Measurements from ENCODE around the gene SPRYD4. TPM values are rescaled to one million over a fixed set of nuclear protein-coding genes. Genes with fewer than 3 reads are reported as not detected.

The SPRYD4 gene
- total RNA-seq, 1 donor from 2014 or later, result 2.1 TPM

GRCh38 chr12:56448860-56449621, 19.3 kb upstream of the SPRYD4 start, which contains the start of gene TIMELESS:
TSS of gene TIMELESS (minus strand) at chr12:56449426. CDS start at chr12:56434170, 15,256 bp downstream.
- H3K9ac ChIP-seq (ENCODE audit: low read depth in 1 of 3, low read length in 3 of 3), result peak within 1 kb of the TSS; percentile 87 to 94 (median 89)

DNA sequence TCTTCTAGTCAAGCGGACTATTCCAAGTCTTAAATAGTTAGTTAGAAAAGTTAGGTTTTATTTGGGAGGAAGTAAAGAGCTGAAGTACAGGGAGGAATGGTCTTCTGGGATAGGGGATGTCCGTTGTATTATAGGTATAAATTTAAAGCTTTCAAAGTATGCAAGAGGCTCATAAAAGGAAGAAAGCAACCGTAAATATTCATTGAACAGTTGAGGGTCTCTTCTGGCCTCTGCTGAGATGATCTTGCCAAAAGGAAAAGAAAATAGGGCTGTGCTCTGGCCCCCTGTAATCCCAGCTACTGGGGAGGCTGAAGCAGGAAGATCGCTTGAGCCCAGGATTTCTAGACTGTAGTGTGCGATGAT, 18.8 kb upstream of the SPRYD4 start:
- peak overlapping the region; percentile 83 to 93 (median 93) for H3K4me3 ChIP-seq (ENCODE audit: low read length in 3 of 3)
- no peaks in the 10 kb centered on the region for H3K36me3 ChIP-seq (ENCODE audit: control insufficient read depth in 3 of 3, insufficient read depth in 3 of 3, low read length in 3 of 3)
- peak overlapping the region; percentile 87 to 94 (median 89) for H3K9ac ChIP-seq (ENCODE audit: low read depth in 1 of 3, low read length in 3 of 3)
- H3K9me3 ChIP-seq (ENCODE audit: control insufficient read depth in 3 of 3, low read length in 3 of 3), result no peaks in the 10 kb centered on the region
- peaks cover 2 to 5% (median 3%) of the 10 kb centered on the region in 3 donors for H3K4me1 ChIP-seq (ENCODE audit: control insufficient read depth in 3 of 3, insufficient read depth in 3 of 3, low read length in 3 of 3)
- peak overlapping the region; percentile 84 for H3K27ac ChIP-seq (ENCODE audit: low read depth, low read length)
- H3K27me3 ChIP-seq (ENCODE audit: control insufficient read depth in 3 of 3, insufficient read depth in 3 of 3, low read length in 3 of 3), result peaks cover 0 to 6% (median 0%) of the 10 kb centered on the region in 3 donors

More at GRCh38 chr12:56448860-56449621, 19.3 kb upstream of the SPRYD4 start, which contains the start of gene TIMELESS:
- peak within 1 kb of the TSS; percentile 84 for H3K27ac ChIP-seq (ENCODE audit: low read depth, low read length)
- H3K27me3 ChIP-seq (ENCODE audit: control insufficient read depth in 3 of 3, insufficient read depth in 3 of 3, low read length in 3 of 3), result peaks cover 0 to 6% (median 0%) of the 10 kb centered on the region in 3 donors
- peaks cover 2 to 5% (median 3%) of the 10 kb centered on the region in 3 donors for H3K4me1 ChIP-seq (ENCODE audit: control insufficient read depth in 3 of 3, insufficient read depth in 3 of 3, low read length in 3 of 3)
- no peaks in the 10 kb centered on the region for H3K36me3 ChIP-seq (ENCODE audit: control insufficient read depth in 3 of 3, insufficient read depth in 3 of 3, low read length in 3 of 3)
- no peaks in the 10 kb centered on the region for H3K9me3 ChIP-seq (ENCODE audit: control insufficient read depth in 3 of 3, low read length in 3 of 3)
- H3K4me3 ChIP-seq (ENCODE audit: low read length in 3 of 3), result peak within 1 kb of the TSS; percentile 83 to 93 (median 93)

DNA sequence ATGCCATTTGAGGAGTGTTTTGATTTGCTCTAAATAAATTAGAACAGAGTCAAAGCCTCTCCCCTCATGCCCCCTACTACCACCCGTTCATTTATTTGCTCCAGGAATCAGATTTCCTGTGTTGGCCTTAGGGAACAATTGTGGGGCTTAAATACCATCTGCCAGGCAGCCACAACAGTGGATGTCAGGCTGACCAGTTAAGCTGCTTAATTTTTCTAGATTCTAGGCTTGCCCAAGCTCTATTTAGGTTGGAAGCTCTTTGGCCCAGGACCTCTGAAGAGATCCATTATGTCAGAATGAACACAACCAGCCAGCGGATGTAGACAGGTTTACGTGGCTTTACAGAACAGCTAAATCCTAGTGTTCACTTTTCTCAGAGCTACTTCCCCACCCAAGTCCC, 18.1 kb upstream of the SPRYD4 start:
- peaks cover 2 to 5% (median 3%) of the 10 kb centered on the region in 3 donors for H3K4me1 ChIP-seq (ENCODE audit: control insufficient read depth in 3 of 3, insufficient read depth in 3 of 3, low read length in 3 of 3)
- peaks cover 0 to 6% (median 0%) of the 10 kb centered on the region in 3 donors for H3K27me3 ChIP-seq (ENCODE audit: control insufficient read depth in 3 of 3, insufficient read depth in 3 of 3, low read length in 3 of 3)
- H3K36me3 ChIP-seq (ENCODE audit: control insufficient read depth in 3 of 3, insufficient read depth in 3 of 3, low read length in 3 of 3), result no peaks in the 10 kb centered on the region
- H3K9me3 ChIP-seq (ENCODE audit: control insufficient read depth in 3 of 3, low read length in 3 of 3), result no peaks in the 10 kb centered on the region
- H3K4me3 ChIP-seq (ENCODE audit: low read length in 3 of 3), result peak overlapping the region in 1 of 3 donors; percentile 83
- H3K9ac ChIP-seq (ENCODE audit: low read depth in 1 of 3, low read length in 3 of 3), result no peak overlapping the region
- H3K27ac ChIP-seq (ENCODE audit: low read depth, low read length), result no peak overlapping the region

GRCh38 chr12:56451147-56451546, 17.2 kb upstream of the SPRYD4 start:
- peaks cover 0 to 6% (median 0%) of the 10 kb centered on the region in 3 donors for H3K27me3 ChIP-seq (ENCODE audit: control insufficient read depth in 3 of 3, insufficient read depth in 3 of 3, low read length in 3 of 3)
- no peak overlapping the region for H3K4me3 ChIP-seq (ENCODE audit: low read length in 3 of 3)
- no peak overlapping the region for H3K27ac ChIP-seq (ENCODE audit: low read depth, low read length)
- H3K9ac ChIP-seq (ENCODE audit: low read depth in 1 of 3, low read length in 3 of 3), result no peak overlapping the region
- H3K9me3 ChIP-seq (ENCODE audit: control insufficient read depth in 3 of 3, low read length in 3 of 3), result no peaks in the 10 kb centered on the region
- H3K36me3 ChIP-seq (ENCODE audit: control insufficient read depth in 3 of 3, insufficient read depth in 3 of 3, low read length in 3 of 3), result no peaks in the 10 kb centered on the region
- peaks cover 2 to 5% (median 3%) of the 10 kb centered on the region in 3 donors for H3K4me1 ChIP-seq (ENCODE audit: control insufficient read depth in 3 of 3, insufficient read depth in 3 of 3, low read length in 3 of 3)

DNA sequence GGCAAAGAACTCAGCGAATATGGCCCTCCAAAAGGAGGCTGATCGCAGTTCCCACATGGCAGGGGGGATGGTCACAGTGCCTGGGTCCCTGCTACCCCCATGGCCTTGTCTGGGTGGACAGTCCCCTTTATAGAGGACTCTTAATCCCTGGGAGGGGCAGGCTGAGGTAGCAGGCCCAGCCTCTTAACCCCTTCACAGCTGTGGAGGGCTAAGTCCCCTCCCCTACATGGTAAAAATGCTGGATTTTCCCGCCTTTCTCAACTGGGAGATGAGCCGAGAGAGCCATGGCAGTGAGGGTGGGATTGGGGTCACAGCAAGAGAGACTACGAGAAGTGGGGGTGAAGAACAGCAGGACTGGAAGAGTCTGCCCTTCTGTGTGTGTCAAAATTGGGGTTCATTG, 13.8 kb upstream of the SPRYD4 start, which contains the start of gene MIP:
TSS of gene MIP (minus strand) at position 101 of the 400 bp plus-strand sequence. CDS start at position 57, 44 bp downstream.
- peaks cover 0 to 3% (median 3%) of the 10 kb centered on the region in 3 donors for H3K4me1 ChIP-seq (ENCODE audit: control insufficient read depth in 3 of 3, insufficient read depth in 3 of 3, low read length in 3 of 3)
- no peaks in the 10 kb centered on the region for H3K36me3 ChIP-seq (ENCODE audit: control insufficient read depth in 3 of 3, insufficient read depth in 3 of 3, low read length in 3 of 3)
- no peaks in the 10 kb centered on the region for H3K9me3 ChIP-seq (ENCODE audit: control insufficient read depth in 3 of 3, low read length in 3 of 3)
- no peak within 1 kb of the TSS for H3K27ac ChIP-seq (ENCODE audit: low read depth, low read length)
- H3K4me3 ChIP-seq (ENCODE audit: low read length in 3 of 3), result no peak within 1 kb of the TSS
- H3K27me3 ChIP-seq (ENCODE audit: control insufficient read depth in 3 of 3, insufficient read depth in 3 of 3, low read length in 3 of 3), result peaks cover 0 to 6% (median 0%) of the 10 kb centered on the region in 3 donors
- no peak within 1 kb of the TSS for H3K9ac ChIP-seq (ENCODE audit: low read depth in 1 of 3, low read length in 3 of 3)

GRCh38 chr12:56457817-56458216, 10.6 kb upstream of the SPRYD4 start:
- no peak overlapping the region for H3K9ac ChIP-seq (ENCODE audit: low read depth in 1 of 3, low read length in 3 of 3)
- H3K27ac ChIP-seq (ENCODE audit: low read depth, low read length), result no peak overlapping the region
- no peaks in the 10 kb centered on the region for H3K9me3 ChIP-seq (ENCODE audit: control insufficient read depth in 3 of 3, low read length in 3 of 3)
- no peak overlapping the region for H3K4me3 ChIP-seq (ENCODE audit: low read length in 3 of 3)
- H3K4me1 ChIP-seq (ENCODE audit: control insufficient read depth in 3 of 3, insufficient read depth in 3 of 3, low read length in 3 of 3), result no peaks in the 10 kb centered on the region
- H3K36me3 ChIP-seq (ENCODE audit: control insufficient read depth in 3 of 3, insufficient read depth in 3 of 3, low read length in 3 of 3), result no peaks in the 10 kb centered on the region
- H3K27me3 ChIP-seq (ENCODE audit: control insufficient read depth in 3 of 3, insufficient read depth in 3 of 3, low read length in 3 of 3), result peaks cover 0 to 4% (median 0%) of the 10 kb centered on the region in 3 donors

GRCh38 chr12:56461235-56462159, 6.9 kb upstream of the SPRYD4 start:
- H3K4me3 ChIP-seq (ENCODE audit: low read length in 3 of 3), result no peak overlapping the region
- no peak overlapping the region for H3K9ac ChIP-seq (ENCODE audit: low read depth in 1 of 3, low read length in 3 of 3)

DNA sequence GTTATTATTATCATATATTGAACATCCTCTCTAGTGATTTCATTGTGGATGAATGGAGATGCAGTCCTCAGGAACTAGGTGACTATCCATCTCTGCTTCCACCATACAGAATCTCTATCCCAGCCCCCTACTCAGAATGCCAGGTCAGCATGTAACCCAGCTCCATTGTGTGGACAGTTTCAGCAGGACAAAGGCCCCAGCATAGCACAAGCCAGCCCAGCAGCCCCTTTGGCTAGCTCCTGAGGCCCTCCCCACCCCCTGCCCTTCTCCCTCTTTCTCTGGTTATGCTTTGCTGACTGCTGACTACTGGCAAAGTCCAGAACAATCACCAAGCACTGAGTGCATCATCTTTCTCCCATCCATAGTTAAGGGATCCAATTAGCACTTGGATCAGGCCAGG, 5.8 kb upstream of the SPRYD4 start:
- H3K9me3 ChIP-seq (ENCODE audit: control insufficient read depth in 3 of 3, low read length in 3 of 3), result no peaks in the 10 kb centered on the region
- H3K27me3 ChIP-seq (ENCODE audit: control insufficient read depth in 3 of 3, insufficient read depth in 3 of 3, low read length in 3 of 3), result no peaks in the 10 kb centered on the region
- no peaks in the 10 kb centered on the region for H3K36me3 ChIP-seq (ENCODE audit: control insufficient read depth in 3 of 3, insufficient read depth in 3 of 3, low read length in 3 of 3)
- H3K9ac ChIP-seq (ENCODE audit: low read depth in 1 of 3, low read length in 3 of 3), result no peak overlapping the region
- peaks cover 2 to 6% (median 3%) of the 10 kb centered on the region in 3 donors for H3K4me1 ChIP-seq (ENCODE audit: control insufficient read depth in 3 of 3, insufficient read depth in 3 of 3, low read length in 3 of 3)
- H3K27ac ChIP-seq (ENCODE audit: low read depth, low read length), result no peak overlapping the region
- no peak overlapping the region for H3K4me3 ChIP-seq (ENCODE audit: low read length in 3 of 3)

More at GRCh38 chr12:56461235-56462159, 6.9 kb upstream of the SPRYD4 start:
- Histone ChIP-seq H3K4me1 (ENCODE audit: control insufficient read depth in 3 of 3, insufficient read depth in 3 of 3, low read length in 3 of 3) (peaks cover 2 to 6% (median 3%) of the 10 kb centered on the region in 3 donors), H3K9me3 (ENCODE audit: control insufficient read depth in 3 of 3, low read length in 3 of 3) (no peaks in the 10 kb centered on the region), H3K27me3 (ENCODE audit: control insufficient read depth in 3 of 3, insufficient read depth in 3 of 3, low read length in 3 of 3) (no peaks in the 10 kb centered on the region), H3K36me3 (ENCODE audit: control insufficient read depth in 3 of 3, insufficient read depth in 3 of 3, low read length in 3 of 3) (no peaks in the 10 kb centered on the region), H3K27ac (ENCODE audit: low read depth, low read length) (no peak overlapping the region)

DNA sequence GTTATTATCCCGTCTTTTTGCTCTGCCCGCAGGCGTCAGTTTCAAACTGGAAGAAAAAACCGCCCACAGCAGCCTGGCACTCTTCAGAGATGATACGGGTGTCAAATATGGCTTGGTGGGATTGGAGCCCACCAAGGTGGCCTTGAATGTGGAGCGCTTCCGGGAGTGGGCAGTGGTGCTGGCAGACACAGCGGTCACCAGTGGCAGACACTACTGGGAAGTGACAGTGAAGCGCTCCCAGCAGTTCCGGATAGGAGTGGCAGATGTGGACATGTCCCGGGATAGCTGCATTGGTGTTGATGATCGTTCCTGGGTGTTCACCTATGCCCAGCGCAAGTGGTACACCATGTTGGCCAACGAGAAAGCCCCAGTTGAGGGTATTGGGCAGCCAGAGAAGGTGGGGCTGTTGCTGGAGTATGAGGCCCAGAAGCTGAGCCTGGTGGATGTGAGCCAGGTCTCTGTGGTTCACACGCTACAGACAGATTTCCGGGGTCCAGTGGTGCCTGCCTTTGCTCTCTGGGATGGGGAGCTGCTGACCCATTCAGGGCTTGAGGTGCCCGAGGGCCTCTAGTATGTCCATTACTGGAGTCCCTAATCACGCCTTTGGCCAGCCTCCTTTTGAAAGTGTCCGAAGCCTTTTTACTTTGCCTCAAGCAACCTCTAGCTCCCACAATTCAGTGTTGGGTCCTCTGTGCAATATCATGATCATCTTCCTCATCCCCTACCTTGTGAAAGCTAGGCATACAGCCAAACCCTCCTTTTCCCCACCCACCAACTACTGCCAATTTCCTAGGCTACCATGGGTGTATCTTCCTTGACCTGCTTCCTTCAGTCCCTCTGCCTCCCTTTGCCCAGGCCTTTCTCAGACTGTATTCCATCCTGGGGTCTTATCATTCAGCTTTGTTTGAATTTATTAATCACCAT, 891 bp downstream of the SPRYD4 start:
- peaks cover 11 to 26% (median 12%) of the 10 kb centered on the region in 3 donors for H3K4me1 ChIP-seq (ENCODE audit: control insufficient read depth in 3 of 3, insufficient read depth in 3 of 3, low read length in 3 of 3)
- no peaks in the 10 kb centered on the region for H3K27me3 ChIP-seq (ENCODE audit: control insufficient read depth in 3 of 3, insufficient read depth in 3 of 3, low read length in 3 of 3)

More for the DNA sequence above, 891 bp downstream of the SPRYD4 start:
- peak overlapping the region; percentile 96 for H3K27ac ChIP-seq (ENCODE audit: low read depth, low read length)
- peak overlapping the region; percentile 93 to 100 (median 95) for H3K4me3 ChIP-seq (ENCODE audit: low read length in 3 of 3)
- no peaks in the 10 kb centered on the region for H3K9me3 ChIP-seq (ENCODE audit: control insufficient read depth in 3 of 3, low read length in 3 of 3)
- peaks cover 2 to 9% (median 7%) of the 10 kb centered on the region in 3 donors for H3K36me3 ChIP-seq (ENCODE audit: control insufficient read depth in 3 of 3, insufficient read depth in 3 of 3, low read length in 3 of 3)
- peak overlapping the region; percentile 94 to 100 (median 96) for H3K9ac ChIP-seq (ENCODE audit: low read depth in 1 of 3, low read length in 3 of 3)

All from skeletal muscle tissue (tissue), 4 donors.